Testis (tissue), 2 donors: Measurements from ENCODE around the gene DIS3L2.

Experiments
- POLR2A ChIP-seq: fragments of 450-650 bp; IDR thresholded peaks from one replicate; pipeline ENCODE4 v1.6.1; 2017; ENCODE audit warnings: antibody characterized with exemption, mild to moderate bottlenecking, moderate library complexity
- TF ChIP-seq, protein P1 (sequence below), 3 experiments: fragments of 450-650 bp in 2 of 3; fragments of 200-600 bp in 1 of 3; sonication (generic) in 1 of 3; IDR thresholded peaks; one replicate each; pipeline ENCODE4 v1.5.1; 2016 to 2019; ENCODE audit warnings: antibody characterized with exemption in 3 of 3, mild to moderate bottlenecking in 2 of 3, moderate library complexity in 1 of 3

DNA sequence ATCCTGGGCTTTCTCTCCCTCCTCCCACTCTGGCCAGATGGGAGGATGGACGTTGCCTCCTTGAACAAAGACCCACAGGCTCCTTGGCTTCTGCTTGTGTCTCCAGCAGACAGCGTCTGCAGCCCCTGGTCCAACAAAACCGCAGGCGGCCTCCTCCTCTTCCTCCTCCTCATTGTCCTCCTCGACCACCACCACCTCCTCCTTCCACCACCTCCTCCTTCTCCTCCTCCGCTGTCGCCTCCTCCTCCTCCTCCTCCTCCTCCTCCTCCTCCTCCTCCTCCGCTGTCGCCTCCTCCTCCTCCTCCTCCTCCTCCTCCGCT is 371.4 kb downstream of the DIS3L2 start:
- no peak for TF ChIP-seq POLR2A
- TF ChIP-seq, protein P1, sequence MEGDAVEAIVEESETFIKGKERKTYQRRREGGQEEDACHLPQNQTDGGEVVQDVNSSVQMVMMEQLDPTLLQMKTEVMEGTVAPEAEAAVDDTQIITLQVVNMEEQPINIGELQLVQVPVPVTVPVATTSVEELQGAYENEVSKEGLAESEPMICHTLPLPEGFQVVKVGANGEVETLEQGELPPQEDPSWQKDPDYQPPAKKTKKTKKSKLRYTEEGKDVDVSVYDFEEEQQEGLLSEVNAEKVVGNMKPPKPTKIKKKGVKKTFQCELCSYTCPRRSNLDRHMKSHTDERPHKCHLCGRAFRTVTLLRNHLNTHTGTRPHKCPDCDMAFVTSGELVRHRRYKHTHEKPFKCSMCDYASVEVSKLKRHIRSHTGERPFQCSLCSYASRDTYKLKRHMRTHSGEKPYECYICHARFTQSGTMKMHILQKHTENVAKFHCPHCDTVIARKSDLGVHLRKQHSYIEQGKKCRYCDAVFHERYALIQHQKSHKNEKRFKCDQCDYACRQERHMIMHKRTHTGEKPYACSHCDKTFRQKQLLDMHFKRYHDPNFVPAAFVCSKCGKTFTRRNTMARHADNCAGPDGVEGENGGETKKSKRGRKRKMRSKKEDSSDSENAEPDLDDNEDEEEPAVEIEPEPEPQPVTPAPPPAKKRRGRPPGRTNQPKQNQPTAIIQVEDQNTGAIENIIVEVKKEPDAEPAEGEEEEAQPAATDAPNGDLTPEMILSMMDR (IDR thresholded peaks at IDR 0.05), result no peak
